HEK293 (cell line): Measurements from ENCODE around the gene MYD88.

Experiments used
- CTCF ChIA-PET: fragments of 350-600 bp; formaldehyde crosslinking; extraction: SDS; loops from one replicate; lab custom pipeline; 2021; ENCODE audit warnings: antibody characterized with exemption; lab: Yijun Ruan, JAX
- POLR2A ChIA-PET: fragments of 300-600 bp; formaldehyde crosslinking; extraction: SDS; loops from one replicate; lab custom pipeline; 2020; ENCODE audit warnings: antibody characterized with exemption, inconsistent platforms; lab: Yijun Ruan, JAX
- H3K27ac ChIP-seq: fragments of 200-500 bp; sonication (Bioruptor generic); 2 replicates; pipeline ENCODE4 v1.5.1; 2014; ENCODE audit warnings: low read depth, low read length, control low read depth, inconsistent platforms; ENCODE audit errors: extremely low read depth
- H3K36me3 ChIP-seq, 2 experiments: fragments of 200-500 bp in 1 of 2; sonication (Bioruptor generic) in 1 of 2; 1 replicate in 1 of 2; 2 replicates in 1 of 2; pipeline ENCODE4 v1.5.1; 2014 to 2017; ENCODE audit warnings: inconsistent platforms in 2 of 2, low read length in 2 of 2; ENCODE audit not compliant: control insufficient read depth in 2 of 2, insufficient read depth in 1 of 2
- H3K4me1 ChIP-seq: fragments of 200-500 bp; sonication (Bioruptor generic); 2 replicates; pipeline ENCODE4 v1.5.1; 2014; ENCODE audit warnings: mild to moderate bottlenecking, low read length, inconsistent platforms; ENCODE audit not compliant: control insufficient read depth, insufficient read depth
- H3K4me3 ChIP-seq: 2 replicates; pipeline ENCODE4 v1.5.1; 2011; ENCODE audit warnings: low read depth, mild to moderate bottlenecking, control low read depth, low read length, moderate library complexity
- H3K9me3 ChIP-seq: fragments of 200-500 bp; sonication (Bioruptor generic); 2 replicates; pipeline ENCODE4 v1.5.1; 2014; ENCODE audit warnings: low read depth, low read length, inconsistent platforms; ENCODE audit not compliant: control insufficient read depth, insufficient read depth
- EGR2 ChIP-seq: fragments of 450-650 bp; formaldehyde crosslinking; IDR thresholded peaks from 2 replicates; pipeline ENCODE4 v1.5.1; 2016; ENCODE audit warnings: low read depth, missing biosample characterization, missing genetic modification characterization
- FEZF1 ChIP-seq: fragments of 450-650 bp; formaldehyde crosslinking; IDR thresholded peaks from 2 replicates; pipeline ENCODE4 v1.5.1; 2016; ENCODE audit warnings: missing biosample characterization, missing genetic modification characterization
- HOXC10 ChIP-seq: sonication (generic); formaldehyde crosslinking; IDR thresholded peaks from 2 replicates; pipeline ENCODE4 v1.8.1; 2023; ENCODE audit warnings: mild to moderate bottlenecking, missing genetic modification reagents
- KLF8 ChIP-seq: fragments of 450-650 bp; formaldehyde crosslinking; IDR thresholded peaks from 2 replicates; pipeline ENCODE4 v1.5.1; 2016; ENCODE audit warnings: missing biosample characterization, missing genetic modification characterization
- MZF1 ChIP-seq: fragments of 450-650 bp; formaldehyde crosslinking; IDR thresholded peaks from 2 replicates; pipeline ENCODE4 v1.5.1; 2017; ENCODE audit warnings: missing biosample characterization, missing genetic modification characterization, borderline replicate concordance
- PRDM1 ChIP-seq: fragments of 450-650 bp; formaldehyde crosslinking; IDR thresholded peaks from 2 replicates; pipeline ENCODE4; 2016; ENCODE audit warnings: missing biosample characterization, missing genetic modification characterization
- SETDB1 ChIP-seq: IDR thresholded peaks from one replicate; pipeline ENCODE4 v1.6.1; 2017; ENCODE audit warnings: mild to moderate bottlenecking, low read length, moderate library complexity, mixed read lengths; ENCODE audit not compliant: insufficient read length
- YY2 ChIP-seq: fragments of 450-650 bp; formaldehyde crosslinking; IDR thresholded peaks from 2 replicates; pipeline ENCODE4 v1.5.1; 2016; ENCODE audit warnings: missing biosample characterization, missing genetic modification characterization
- ZBTB20 ChIP-seq: fragments of 450-650 bp; formaldehyde crosslinking; IDR thresholded peaks from 2 replicates; pipeline ENCODE4 v1.5.1; 2016; ENCODE audit warnings: missing biosample characterization, missing genetic modification characterization
- ZBTB49 ChIP-seq: fragments of 450-650 bp; formaldehyde crosslinking; IDR thresholded peaks from 2 replicates; pipeline ENCODE4 v1.5.1; 2016; ENCODE audit warnings: missing biosample characterization, missing genetic modification characterization, low read depth
- ZNF174 ChIP-seq: fragments of 450-650 bp; formaldehyde crosslinking; IDR thresholded peaks from 2 replicates; pipeline ENCODE4 v1.5.0; 2017; ENCODE audit warnings: missing biosample characterization, mild to moderate bottlenecking, missing genetic modification characterization
- ZNF24 ChIP-seq: fragments of 450-650 bp; formaldehyde crosslinking; IDR thresholded peaks from 2 replicates; pipeline ENCODE4 v1.5.1; 2016; ENCODE audit warnings: missing biosample characterization, missing genetic modification characterization
- ZNF248 ChIP-seq: fragments of 450-650 bp; formaldehyde crosslinking; IDR thresholded peaks from 2 replicates; pipeline ENCODE4 v1.5.1; 2017; ENCODE audit warnings: missing biosample characterization, missing genetic modification characterization
- ZNF629 ChIP-seq: fragments of 450-650 bp; formaldehyde crosslinking; IDR thresholded peaks from 2 replicates; pipeline ENCODE4 v1.5.1; 2017; ENCODE audit warnings: missing biosample characterization, missing genetic modification characterization
- ZNF707 ChIP-seq: fragments of 450-650 bp; formaldehyde crosslinking; IDR thresholded peaks from 2 replicates; pipeline ENCODE4 v1.5.1; 2016; ENCODE audit warnings: missing biosample characterization, missing genetic modification characterization
- ZNF747 ChIP-seq: fragments of 450-650 bp; formaldehyde crosslinking; IDR thresholded peaks from 2 replicates; pipeline ENCODE4 v1.5.1; 2016; ENCODE audit warnings: missing biosample characterization, missing genetic modification characterization
- ZSCAN30 ChIP-seq: fragments of 450-650 bp; IDR thresholded peaks from 2 replicates; pipeline ENCODE4 v1.5.1; 2018; ENCODE audit warnings: missing biosample characterization, mild to moderate bottlenecking, missing genetic modification characterization, moderate library complexity
- TF ChIP-seq, protein P1 (sequence below): fragments of 450-650 bp; formaldehyde crosslinking; optimal IDR thresholded peaks from 2 replicates; pipeline ENCODE3; 2016; ENCODE audit warnings: missing biosample characterization, mild to moderate bottlenecking, missing genetic modification characterization
- TF ChIP-seq, protein P2 (sequence below): sonication (generic); formaldehyde crosslinking; IDR thresholded peaks from 2 replicates; pipeline ENCODE4 v1.8.1; 2022; ENCODE audit warnings: mild to moderate bottlenecking, moderate library complexity, missing genetic modification reagents
- TF ChIP-seq, protein P3 (sequence below): fragments of 450-650 bp; formaldehyde crosslinking; IDR thresholded peaks from 2 replicates; pipeline ENCODE4 v1.5.1; 2016; ENCODE audit warnings: missing biosample characterization, missing genetic modification characterization, borderline replicate concordance

MYD88 gene

DNA sequence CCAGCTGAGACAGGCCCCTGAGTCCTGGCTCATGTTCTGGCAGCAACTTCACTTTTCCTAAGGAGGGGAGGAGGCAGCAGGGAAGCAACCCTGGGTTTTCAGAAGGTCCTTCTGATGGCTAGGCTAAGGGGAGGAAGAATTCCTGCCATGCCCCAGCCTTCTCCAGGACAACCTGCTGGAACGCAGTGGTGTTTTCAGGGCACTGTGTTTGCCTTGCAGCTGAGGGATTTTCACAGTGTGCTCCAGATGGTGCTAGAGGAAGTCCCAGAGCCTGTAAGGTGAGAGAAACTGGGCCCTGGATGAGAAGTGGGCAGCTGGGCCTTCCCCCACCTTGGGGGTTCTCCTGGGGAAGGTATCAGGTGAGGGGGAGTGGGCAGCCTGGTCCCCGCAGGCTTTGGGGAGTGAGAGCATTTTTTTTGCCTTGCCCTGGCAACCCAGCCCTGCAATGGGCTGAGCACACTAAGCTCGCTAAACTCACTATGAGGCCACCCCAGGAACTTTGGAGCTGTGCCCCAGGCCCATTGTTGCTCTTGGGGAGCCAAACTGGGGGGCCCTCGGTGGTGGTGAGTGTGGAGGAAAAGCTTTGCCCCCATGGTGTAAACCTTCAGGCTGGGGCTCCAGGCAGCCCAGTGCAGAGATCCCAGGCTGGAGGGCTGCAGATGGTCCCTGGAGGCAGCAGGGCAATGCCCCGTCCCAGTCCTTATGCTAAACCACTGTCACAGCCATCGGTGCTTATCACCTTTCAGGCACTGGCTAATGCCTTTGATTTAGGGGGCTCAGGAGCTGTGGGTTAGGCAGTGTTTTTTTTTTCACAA, 42.6 kb upstream of the MYD88 start:
- TF ChIP-seq ZNF707 (tag by site-specific recombination) (no peak), PRDM1 (tag by site-specific recombination) (no peak), FEZF1 (no peak), HOXC10 (no peak), ZNF747 (tag by site-specific recombination) (no peak), YY2 (tag by site-specific recombination) (no peak)
- TF ChIP-seq, protein P1, sequence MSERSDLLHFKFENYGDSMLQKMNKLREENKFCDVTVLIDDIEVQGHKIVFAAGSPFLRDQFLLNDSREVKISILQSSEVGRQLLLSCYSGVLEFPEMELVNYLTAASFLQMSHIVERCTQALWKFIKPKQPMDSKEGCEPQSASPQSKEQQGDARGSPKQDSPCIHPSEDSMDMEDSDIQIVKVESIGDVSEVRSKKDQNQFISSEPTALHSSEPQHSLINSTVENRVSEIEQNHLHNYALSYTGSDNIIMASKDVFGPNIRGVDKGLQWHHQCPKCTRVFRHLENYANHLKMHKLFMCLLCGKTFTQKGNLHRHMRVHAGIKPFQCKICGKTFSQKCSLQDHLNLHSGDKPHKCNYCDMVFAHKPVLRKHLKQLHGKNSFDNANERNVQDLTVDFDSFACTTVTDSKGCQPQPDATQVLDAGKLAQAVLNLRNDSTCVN (tag by site-specific recombination) = no peak
- Histone ChIP-seq H3K9me3 (no peaks in the 10 kb centered on the region), H3K27ac (no peak overlapping the region), H3K4me1 (no peaks in the 10 kb centered on the region), H3K36me3 (no peaks in the 10 kb centered on the region), H3K4me3 (no peak overlapping the region)
- ChIA-PET POLR2A (no interaction called here), CTCF (interaction anchor here (1.0 kb wide), 1 partner anchor 242 kb away, joined by 3 read pairs; no protein-coding TSS in a partner anchor)

GRCh38 chr3:38097446-38098375, 40.8 kb upstream of the MYD88 start:
- no peaks in the 10 kb centered on the region for H3K36me3 ChIP-seq
- CTCF ChIA-PET = interaction anchor here (0.6 kb wide), 1 partner anchor 221 kb away, joined by 3 read pairs; no protein-coding TSS in a partner anchor
- H3K9me3 ChIP-seq = no peaks in the 10 kb centered on the region
- POLR2A ChIA-PET = no interaction called here
- no peak overlapping the region for H3K4me3 ChIP-seq
- no peaks in the 10 kb centered on the region for H3K4me1 ChIP-seq
- H3K27ac ChIP-seq = no peak overlapping the region
- TF ChIP-seq MZF1 = no peak
- TF ChIP-seq ZBTB20 (tag by site-specific recombination) = no peak
- no peak for TF ChIP-seq ZBTB49
- TF ChIP-seq SETDB1 = no peak
- TF ChIP-seq ZNF174 = no peak
- no peak for TF ChIP-seq EGR2 (tag by site-specific recombination)
- no peak for TF ChIP-seq ZNF24 (tag by site-specific recombination)
- TF ChIP-seq, protein P2, sequence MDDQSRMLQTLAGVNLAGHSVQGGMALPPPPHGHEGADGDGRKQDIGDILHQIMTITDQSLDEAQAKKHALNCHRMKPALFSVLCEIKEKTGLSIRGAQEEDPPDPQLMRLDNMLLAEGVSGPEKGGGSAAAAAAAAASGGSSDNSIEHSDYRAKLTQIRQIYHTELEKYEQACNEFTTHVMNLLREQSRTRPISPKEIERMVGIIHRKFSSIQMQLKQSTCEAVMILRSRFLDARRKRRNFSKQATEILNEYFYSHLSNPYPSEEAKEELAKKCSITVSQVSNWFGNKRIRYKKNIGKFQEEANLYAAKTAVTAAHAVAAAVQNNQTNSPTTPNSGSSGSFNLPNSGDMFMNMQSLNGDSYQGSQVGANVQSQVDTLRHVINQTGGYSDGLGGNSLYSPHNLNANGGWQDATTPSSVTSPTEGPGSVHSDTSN (CRISPR knock-in tag) = no peak
- TF ChIP-seq KLF8 (tag by site-specific recombination) = no peak
- no peak for TF ChIP-seq ZSCAN30
- no peak for TF ChIP-seq ZNF629 (tag by site-specific recombination)
- no peak for TF ChIP-seq ZNF248 (tag by site-specific recombination)
- TF ChIP-seq, protein P3, sequence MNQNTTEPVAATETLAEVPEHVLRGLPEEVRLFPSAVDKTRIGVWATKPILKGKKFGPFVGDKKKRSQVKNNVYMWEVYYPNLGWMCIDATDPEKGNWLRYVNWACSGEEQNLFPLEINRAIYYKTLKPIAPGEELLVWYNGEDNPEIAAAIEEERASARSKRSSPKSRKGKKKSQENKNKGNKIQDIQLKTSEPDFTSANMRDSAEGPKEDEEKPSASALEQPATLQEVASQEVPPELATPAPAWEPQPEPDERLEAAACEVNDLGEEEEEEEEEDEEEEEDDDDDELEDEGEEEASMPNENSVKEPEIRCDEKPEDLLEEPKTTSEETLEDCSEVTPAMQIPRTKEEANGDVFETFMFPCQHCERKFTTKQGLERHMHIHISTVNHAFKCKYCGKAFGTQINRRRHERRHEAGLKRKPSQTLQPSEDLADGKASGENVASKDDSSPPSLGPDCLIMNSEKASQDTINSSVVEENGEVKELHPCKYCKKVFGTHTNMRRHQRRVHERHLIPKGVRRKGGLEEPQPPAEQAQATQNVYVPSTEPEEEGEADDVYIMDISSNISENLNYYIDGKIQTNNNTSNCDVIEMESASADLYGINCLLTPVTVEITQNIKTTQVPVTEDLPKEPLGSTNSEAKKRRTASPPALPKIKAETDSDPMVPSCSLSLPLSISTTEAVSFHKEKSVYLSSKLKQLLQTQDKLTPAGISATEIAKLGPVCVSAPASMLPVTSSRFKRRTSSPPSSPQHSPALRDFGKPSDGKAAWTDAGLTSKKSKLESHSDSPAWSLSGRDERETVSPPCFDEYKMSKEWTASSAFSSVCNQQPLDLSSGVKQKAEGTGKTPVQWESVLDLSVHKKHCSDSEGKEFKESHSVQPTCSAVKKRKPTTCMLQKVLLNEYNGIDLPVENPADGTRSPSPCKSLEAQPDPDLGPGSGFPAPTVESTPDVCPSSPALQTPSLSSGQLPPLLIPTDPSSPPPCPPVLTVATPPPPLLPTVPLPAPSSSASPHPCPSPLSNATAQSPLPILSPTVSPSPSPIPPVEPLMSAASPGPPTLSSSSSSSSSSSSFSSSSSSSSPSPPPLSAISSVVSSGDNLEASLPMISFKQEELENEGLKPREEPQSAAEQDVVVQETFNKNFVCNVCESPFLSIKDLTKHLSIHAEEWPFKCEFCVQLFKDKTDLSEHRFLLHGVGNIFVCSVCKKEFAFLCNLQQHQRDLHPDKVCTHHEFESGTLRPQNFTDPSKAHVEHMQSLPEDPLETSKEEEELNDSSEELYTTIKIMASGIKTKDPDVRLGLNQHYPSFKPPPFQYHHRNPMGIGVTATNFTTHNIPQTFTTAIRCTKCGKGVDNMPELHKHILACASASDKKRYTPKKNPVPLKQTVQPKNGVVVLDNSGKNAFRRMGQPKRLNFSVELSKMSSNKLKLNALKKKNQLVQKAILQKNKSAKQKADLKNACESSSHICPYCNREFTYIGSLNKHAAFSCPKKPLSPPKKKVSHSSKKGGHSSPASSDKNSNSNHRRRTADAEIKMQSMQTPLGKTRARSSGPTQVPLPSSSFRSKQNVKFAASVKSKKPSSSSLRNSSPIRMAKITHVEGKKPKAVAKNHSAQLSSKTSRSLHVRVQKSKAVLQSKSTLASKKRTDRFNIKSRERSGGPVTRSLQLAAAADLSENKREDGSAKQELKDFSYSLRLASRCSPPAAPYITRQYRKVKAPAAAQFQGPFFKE = no peak
